GM12864 (cell line): ENCODE measurements around the gene TMSB10.
A peak's percentile ranks its signal among the peaks of the same experiment; 100 is the strongest.
"Not testable (repeated sequence)": the region's sequence is repeated elsewhere in the genome, so short reads cannot be mapped to it uniquely, and the experiment has no call there.

ENCODE experiments used
- DNase-seq: peaks from one replicate; pipeline ENCODE4 v3.0.0-alpha.2; 2011; ENCODE audit warnings: low read depth
- H3K4me3 ChIP-seq: 2 replicates; pipeline ENCODE4 v1.5.1; 2011; ENCODE audit warnings: mild to moderate bottlenecking, low read depth, low read length, control low read depth
- CTCF ChIP-seq: IDR thresholded peaks from 2 replicates; pipeline ENCODE4 v1.5.1; 2011; ENCODE audit warnings: low read depth, mild to moderate bottlenecking, moderate library complexity, low read length, control low read depth, inconsistent platforms; ENCODE audit errors: missing control alignments

Gene TMSB10

DNA sequence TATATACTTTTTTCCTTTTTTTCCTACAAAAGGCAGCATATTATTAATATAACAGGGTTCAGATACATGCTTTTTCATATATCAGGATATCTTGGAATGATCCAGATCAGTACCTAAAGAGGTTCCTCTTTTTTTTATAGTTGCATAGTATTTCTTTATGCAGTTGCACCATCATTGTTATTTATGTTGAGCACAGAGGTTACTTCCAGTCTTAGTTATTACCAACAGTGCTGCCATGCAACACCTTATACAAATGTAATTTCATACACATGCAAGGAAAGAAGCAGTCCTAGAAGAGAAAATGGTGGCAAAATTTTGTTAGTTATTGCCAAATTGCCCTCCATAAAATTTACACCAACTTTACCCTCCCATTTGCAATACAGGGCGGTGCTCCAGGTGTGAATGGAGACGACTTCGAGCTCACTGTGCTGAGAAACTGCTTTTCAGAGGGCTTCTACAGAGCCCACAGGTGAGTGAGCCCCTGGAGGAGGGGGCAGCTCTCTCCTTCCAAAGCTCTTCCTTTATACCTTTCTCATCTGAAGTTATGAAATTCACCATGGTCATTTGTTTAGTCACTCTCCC lies 35.5 kb downstream of the TMSB10 start:
- no peak for DNase-seq
- H3K4me3 ChIP-seq = no peak overlapping the region
- TF ChIP-seq CTCF = no peak

DNA sequence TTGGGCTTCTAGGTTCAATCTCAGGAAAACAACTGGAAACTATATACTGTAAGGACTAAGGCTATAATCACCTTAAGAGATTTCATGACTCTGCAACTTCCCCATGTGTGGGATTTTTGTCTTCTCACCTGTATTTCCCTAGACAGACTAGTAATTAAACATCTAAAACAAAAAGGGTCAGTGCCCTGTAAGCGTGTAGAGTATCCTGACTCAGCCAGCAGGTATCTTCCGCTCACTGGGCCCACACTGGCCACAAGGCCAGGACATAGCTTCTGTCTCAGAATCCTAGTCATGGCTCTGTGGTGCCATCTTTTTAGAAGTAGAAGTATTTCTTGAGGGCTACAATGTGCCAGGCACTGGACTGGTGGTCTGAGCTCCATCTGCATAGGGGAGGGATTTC lies 36.7 kb downstream of the TMSB10 start:
- H3K4me3 ChIP-seq = no peak overlapping the region
- DNase-seq = no peak
- no peak for TF ChIP-seq CTCF

- DNase-seq = peak; percentile 93
- H3K4me3 ChIP-seq = peak overlapping the region; percentile 59
- TF ChIP-seq CTCF = no peak
Measured at GRCh38 chr2:84942964-84943421, 37.5 kb downstream of the TMSB10 start.

- H3K4me3 ChIP-seq = peak overlapping the region; percentile 59
- no peak for DNase-seq
- TF ChIP-seq CTCF = no peak
Measured at GRCh38 chr2:84944295-84944909, 38.9 kb downstream of the TMSB10 start.

- DNase-seq = not testable (repeated sequence)
- peak overlapping the region; percentile 59 for H3K4me3 ChIP-seq
Measured at GRCh38 chr2:84945838-84946203, 40.4 kb downstream of the TMSB10 start.

GRCh38 chr2:84946204-84947009 lies 41.0 kb downstream of the TMSB10 start:
- peak overlapping the region; percentile 43 for H3K4me3 ChIP-seq
- DNase-seq = peak; percentile 84

More at GRCh38 chr2:84946204-84947009, 41.0 kb downstream of the TMSB10 start:
- TF ChIP-seq CTCF = peak; percentile 7
